GM18505 (cell line): Measurements from ENCODE around the gene IGF2R.

Source experiments
- ATAC-seq: cut with Tn5 transposase; IDR thresholded peaks from one replicate; pipeline ENCODE4 v1.9.1; 2021; ENCODE audit not compliant: unreplicated experiment
- POLR2A ChIP-seq: IDR thresholded peaks from 4 replicates; pipeline ENCODE4 v1.6.1; 2011; ENCODE audit warnings: borderline replicate concordance; ENCODE audit not compliant: insufficient read depth, insufficient read length; ENCODE audit errors: extremely low read depth

IGF2R gene

DNA sequence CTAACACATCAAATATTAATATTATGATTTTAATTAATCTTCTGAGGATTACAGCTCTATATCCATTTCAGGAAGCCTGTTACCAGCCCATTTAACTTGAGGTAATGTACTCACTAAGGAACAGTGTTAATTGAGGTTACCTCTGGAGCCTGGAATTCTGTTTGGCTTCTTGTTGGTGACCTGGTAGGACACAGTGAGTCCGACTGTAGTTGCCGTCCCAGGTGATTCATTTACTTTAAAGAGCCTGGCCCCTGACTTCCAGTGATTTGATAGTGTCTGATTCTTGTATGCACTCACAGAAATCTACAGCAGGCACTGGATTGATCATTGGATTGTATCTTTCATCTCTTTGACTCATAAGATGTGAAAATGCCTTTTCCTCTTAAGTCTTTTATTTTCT, 34.0 kb downstream of the IGF2R start:
- no peak for TF ChIP-seq POLR2A
- no peak for ATAC-seq

DNA sequence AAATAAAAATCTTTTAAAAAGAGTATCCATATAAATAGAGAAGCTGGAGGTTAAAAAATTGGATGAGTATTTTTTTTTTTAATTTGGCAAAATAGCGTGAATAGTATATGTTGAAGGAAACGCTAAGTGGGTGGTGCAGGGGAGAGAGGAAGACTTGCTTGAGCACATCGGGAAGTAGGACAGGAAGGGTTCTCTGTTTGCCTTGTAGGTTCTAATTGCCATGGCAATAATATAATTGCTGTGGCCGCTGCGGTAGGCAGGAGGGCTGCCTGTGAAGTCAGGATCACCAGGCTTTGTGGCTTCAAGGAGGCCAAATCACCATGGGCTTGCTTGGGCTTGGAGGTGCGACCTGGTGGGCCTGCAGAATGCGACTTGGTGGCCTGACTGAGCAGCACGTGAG, 35.1 kb downstream of the IGF2R start:
- no peak for TF ChIP-seq POLR2A
- ATAC-seq: no peak

GRCh38 chr6:160004419-160005175, 35.7 kb downstream of the IGF2R start:
- ATAC-seq: no peak
- TF ChIP-seq POLR2A: no peak

DNA sequence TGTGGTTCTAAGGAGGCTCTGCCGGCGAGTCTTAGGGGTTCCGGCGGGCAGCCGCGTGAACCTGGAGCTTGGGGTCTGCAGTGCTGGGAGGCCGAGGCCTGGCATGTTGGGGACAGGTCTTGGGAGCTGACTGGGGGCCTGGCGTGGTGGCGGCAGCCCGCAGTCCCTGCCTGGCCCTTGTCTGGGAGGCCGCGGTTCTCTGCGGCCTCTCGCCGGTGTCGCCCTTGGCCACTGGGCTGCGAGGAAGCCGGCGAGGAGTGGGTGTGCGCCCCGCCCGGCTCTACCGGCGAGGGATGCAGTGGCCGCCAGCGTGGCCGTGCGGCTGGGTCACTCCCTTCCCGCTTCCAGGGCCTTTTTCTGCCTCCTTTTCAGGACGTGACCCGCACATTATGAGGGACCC, 36.3 kb downstream of the IGF2R start:
- ATAC-seq: no peak
- TF ChIP-seq POLR2A: no peak

GRCh38 chr6:160005861-160006540, 37.1 kb downstream of the IGF2R start:
- TF ChIP-seq POLR2A: no peak
- ATAC-seq: no peak

DNA sequence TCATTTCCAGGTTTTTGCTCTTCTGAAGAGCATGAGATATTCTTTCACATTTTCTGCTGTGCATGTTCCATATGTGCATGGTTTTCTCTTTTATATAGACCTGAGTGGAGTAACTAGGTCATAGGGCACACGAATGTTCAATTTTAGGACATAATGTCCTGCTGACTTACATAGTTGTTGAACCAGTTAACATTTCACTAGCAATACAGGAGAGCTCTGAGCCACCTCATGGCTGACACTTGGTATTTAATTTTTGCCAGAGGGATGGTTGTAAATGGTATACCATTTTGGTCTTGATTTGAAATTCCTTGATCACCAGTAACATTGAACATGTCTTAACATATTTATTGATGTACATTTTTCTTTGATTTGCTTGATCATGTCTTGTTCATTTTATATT, 38.3 kb downstream of the IGF2R start:
- ATAC-seq: no peak
- no peak for TF ChIP-seq POLR2A

DNA sequence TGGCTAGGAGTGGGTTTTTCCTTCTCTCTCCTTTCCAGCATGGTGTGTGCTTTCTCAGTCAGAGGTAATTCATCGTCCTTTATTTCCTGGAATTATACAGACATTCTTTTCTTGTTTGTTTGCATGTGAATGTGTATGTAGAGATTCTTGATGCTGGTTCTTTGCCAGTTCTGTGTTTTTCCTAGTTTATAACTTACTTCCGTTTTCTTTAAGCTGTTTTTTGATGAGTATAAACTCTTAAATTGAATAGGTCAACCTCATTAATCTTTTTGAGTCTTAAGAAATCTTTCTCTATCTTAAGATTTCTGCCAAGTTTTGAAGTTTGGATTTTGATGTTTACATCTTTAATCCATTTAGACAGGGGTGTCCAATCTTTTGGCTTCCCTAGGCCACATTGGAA, 38.7 kb downstream of the IGF2R start:
- no peak for TF ChIP-seq POLR2A

GRCh38 chr6:160010067-160010466, 41.2 kb downstream of the IGF2R start:
- no peak for ATAC-seq

More for the DNA sequence above, 38.7 kb downstream of the IGF2R start:
- no peak for ATAC-seq

DNA sequence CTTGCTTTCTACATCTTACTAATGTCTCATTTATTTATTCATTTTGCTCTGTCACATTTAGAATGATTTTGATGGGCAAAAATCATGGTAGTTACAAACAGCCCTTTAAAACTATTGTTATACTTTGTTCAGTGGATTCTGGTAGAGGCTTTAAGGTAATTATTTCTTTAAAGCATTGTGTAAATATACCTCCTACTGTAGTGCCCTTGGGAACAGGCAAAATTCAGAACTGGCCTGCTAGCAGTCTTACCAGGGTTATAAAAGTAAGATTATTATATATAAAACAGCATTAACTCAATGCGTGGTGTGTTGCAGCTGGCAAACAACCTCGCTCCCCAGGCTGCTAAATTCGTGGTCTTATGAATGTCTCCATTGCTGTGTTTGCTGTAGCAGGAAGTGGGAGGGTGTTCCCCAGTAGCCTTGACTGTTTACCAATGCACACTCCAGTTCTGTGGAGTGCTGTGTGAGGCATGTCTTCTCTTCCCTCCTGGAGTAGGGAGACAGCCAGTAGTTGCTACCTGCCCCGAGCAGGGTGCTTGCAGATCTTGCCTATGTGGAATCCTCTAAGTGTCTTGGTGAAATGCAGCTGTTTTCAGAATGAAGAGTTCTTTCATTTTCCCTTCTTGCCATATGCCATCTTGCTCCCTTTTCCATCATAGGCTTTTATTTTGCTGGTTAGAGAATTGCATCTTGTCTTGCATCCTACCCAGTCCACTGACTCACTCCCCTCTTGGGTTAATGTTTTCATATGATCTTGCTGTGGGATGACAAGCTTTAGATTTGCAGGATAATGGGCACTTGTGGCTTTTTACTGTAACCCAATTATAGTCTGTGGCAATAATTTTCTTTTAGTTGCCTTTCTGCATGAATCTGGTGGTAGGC, 45.3 kb downstream of the IGF2R start:
- no peak for TF ChIP-seq POLR2A
- no peak for ATAC-seq

More at GRCh38 chr6:160010067-160010466, 41.2 kb downstream of the IGF2R start:
- no peak for TF ChIP-seq POLR2A

- no peak for TF ChIP-seq POLR2A
- no peak for ATAC-seq
Measured at GRCh38 chr6:160014869-160015182, 45.9 kb downstream of the IGF2R start.

GRCh38 chr6:160015778-160016684, 47.1 kb downstream of the IGF2R start:
- no peak for ATAC-seq
- TF ChIP-seq POLR2A: no peak

GRCh38 chr6:160022101-160022500, 53.2 kb downstream of the IGF2R start:
- ATAC-seq: no peak
- no peak for TF ChIP-seq POLR2A
